ENCODE measurements around the gene LRP3.

GRCh38 chr19:33245948-33246708 lies 52.0 kb downstream of the LRP3 start:
- peak; percentile 39 for TF ChIP-seq CTCF (IDR thresholded peaks at IDR 0.05)
- no peak for TF ChIP-seq EZH2 (IDR thresholded peaks at IDR 0.05; ENCODE audit: borderline replicate concordance, insufficient read depth, low read depth, low read length, poor library complexity, severe bottlenecking)

Measured in B cell (primary cell).